GM18867 (cell line): Measurements from ENCODE around the gene UBXN4.
"Not testable (repeated sequence)": the region's sequence is repeated elsewhere in the genome, so short reads cannot be mapped to it uniquely, and the experiment has no call there.

ENCODE experiments used
- ATAC-seq: cut with Tn5 transposase; IDR thresholded peaks from one replicate; pipeline ENCODE4 v1.9.1; 2021; ENCODE audit warnings: mild to moderate bottlenecking, moderate library complexity; ENCODE audit not compliant: unreplicated experiment

The UBXN4 gene, protein sequence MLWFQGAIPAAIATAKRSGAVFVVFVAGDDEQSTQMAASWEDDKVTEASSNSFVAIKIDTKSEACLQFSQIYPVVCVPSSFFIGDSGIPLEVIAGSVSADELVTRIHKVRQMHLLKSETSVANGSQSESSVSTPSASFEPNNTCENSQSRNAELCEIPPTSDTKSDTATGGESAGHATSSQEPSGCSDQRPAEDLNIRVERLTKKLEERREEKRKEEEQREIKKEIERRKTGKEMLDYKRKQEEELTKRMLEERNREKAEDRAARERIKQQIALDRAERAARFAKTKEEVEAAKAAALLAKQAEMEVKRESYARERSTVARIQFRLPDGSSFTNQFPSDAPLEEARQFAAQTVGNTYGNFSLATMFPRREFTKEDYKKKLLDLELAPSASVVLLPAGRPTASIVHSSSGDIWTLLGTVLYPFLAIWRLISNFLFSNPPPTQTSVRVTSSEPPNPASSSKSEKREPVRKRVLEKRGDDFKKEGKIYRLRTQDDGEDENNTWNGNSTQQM

DNA sequence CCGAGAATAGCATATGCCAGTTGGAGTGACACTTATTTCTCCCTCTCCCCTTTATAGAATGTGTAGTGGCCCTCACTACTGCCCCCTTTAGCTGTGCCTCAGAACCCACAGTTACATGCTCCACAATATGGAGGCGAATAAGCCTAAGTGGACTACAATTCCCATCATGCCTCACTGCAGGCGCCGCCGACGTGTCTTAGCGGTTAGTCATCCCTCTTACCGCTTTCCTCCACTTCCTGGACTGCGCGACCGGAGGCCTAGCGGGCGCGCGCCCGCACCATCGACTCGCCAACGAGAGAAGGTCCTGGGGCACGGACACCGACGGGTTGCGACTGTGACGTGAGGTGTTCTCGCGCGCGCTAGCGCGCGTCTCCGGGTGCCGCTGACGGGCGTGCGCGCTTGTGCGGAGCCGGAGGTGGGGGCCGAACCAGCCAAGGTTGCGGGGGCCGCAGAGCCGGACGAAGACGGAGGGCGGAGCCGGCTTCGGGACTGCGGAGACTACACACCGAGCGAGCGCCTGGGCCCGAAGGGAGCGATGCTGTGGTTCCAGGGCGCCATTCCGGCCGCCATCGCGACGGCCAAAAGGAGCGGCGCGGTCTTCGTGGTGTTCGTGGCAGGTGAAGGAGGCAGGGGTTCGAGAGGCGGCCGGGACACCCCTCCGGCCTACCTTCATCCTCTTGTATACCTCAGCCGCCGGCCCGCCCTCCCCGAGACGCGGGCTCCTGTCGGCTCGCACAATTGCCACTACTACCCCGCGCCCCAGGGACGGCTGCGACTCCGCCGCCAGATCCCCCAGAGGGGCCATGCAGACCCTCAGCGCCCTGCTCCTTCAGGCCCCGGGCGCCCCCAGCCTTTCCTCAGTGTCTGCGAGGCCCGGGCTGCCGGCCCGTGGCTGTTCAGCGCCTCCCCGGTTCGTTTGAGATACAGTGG is at the start of gene UBXN4:
TSS of gene UBXN4 (plus strand) at position 461 of the 930 bp plus-strand sequence. CDS start at position 536, 75 bp downstream.
- peak; percentile 92 for ATAC-seq

DNA sequence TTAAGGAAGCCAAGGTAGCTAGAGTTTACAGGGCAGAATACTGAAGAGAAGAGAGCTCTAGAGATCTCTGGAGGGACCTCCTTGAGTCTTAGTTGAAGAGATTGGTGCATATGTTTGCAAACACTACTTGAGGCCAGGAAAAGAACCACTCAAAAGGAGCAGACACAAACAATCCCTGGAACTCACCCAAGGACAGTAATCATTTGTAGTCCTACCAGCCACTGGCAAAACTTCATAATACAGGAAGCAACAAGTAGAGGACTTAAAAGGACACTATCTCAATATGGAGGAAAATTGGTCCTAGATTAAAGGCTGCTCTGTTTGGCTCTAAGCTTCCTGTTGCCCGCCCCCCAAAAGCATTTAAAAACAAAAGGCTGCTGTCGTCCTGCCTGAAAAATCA is 46.9 kb upstream of the UBXN4 start:
- ATAC-seq = no peak

GRCh38 chr2:135698838-135699237 is 42.8 kb upstream of the UBXN4 start:
- no peak for ATAC-seq

GRCh38 chr2:135701442-135701841 is 40.2 kb upstream of the UBXN4 start:
- ATAC-seq = no peak

DNA sequence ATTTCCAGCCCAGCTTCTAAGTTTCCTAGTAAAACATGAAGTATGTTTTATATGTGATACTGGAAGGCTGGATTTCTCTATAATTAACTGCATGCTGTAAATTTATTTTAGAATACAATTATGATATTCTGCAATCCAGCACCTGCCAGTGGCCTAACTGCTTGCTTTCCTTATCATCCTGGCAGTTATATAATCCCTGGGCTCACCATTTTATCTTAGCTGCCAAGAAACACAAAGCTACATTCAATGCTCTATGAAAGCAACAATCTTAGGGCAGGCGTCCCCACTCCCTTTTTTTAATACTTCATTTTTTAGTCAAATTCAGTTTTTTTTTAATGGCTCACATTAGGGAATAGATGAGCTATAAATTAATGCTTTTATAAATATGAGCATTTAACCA is 38.4 kb upstream of the UBXN4 start:
- ATAC-seq = no peak

GRCh38 chr2:135704075-135704474 is 37.6 kb upstream of the UBXN4 start:
- not testable (repeated sequence) for ATAC-seq

- no peak for ATAC-seq
These were observed 33.5 kb upstream of the UBXN4 start for GRCh38 chr2:135708159-135708558.

DNA sequence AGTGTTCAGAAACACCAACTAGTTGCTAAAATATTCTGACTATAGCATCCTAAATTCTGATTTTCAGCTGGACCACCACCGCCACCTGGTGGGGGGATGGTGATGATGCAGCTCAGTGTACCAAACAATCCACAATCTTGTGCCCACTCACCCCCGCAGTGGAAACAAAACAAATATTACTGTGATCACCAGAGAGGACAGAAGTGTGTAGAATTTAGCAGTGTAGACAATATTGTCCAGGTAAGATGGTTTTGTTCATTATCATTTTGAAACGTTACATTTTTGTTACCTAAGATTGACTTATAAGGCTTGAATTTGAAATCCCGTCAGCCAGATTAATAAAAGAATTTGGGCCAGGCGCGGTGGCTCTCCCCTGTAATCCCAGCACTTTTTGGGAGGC is 31.7 kb upstream of the UBXN4 start:
- peak; percentile 73 for ATAC-seq

DNA sequence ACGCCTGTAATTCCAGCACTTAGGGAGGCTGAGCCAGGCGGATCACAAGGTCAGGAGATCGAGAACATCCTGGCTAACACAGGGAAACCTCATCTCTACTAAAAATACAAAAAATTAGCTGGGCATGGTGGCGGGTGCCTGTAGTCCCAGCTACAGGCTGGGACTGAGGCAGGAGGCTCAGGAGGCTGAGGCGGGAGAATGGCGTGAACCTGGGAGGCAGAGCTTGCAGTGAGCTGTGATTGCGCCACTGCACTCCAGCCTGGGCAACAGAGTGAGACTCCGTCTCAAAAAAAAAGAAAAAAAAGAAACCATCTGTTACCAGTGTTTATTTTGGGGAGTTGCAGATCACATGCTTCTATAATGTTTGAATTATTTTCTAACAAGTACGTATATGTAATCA is 26.6 kb upstream of the UBXN4 start:
- not testable (repeated sequence) for ATAC-seq

GRCh38 chr2:135728064-135728743 is 13.5 kb upstream of the UBXN4 start:
- ATAC-seq = no peak

DNA sequence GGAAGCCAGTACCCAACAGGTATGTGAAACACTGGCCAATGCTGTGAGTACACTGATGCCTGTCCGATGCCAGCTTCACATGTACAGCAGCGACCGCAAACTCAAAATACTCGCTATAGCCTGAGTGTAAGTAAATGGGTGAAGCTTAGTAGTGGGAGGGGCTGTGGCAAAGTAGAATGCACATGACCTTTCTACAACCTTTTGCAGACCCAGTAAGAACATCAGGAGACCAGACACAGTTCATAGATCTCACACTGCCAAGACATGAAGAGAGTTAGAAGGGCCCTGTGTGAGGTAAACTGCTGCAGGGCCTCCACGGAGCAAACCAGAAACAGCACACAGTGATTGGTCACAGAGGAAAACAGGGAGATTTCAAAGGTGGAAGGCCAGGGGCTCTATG is 9.1 kb upstream of the UBXN4 start:
- no peak for ATAC-seq

- ATAC-seq = no peak
These were observed 8.6 kb upstream of the UBXN4 start for GRCh38 chr2:135733045-135733444.

- no peak for ATAC-seq
These were observed 5.1 kb upstream of the UBXN4 start for GRCh38 chr2:135736546-135736945.

DNA sequence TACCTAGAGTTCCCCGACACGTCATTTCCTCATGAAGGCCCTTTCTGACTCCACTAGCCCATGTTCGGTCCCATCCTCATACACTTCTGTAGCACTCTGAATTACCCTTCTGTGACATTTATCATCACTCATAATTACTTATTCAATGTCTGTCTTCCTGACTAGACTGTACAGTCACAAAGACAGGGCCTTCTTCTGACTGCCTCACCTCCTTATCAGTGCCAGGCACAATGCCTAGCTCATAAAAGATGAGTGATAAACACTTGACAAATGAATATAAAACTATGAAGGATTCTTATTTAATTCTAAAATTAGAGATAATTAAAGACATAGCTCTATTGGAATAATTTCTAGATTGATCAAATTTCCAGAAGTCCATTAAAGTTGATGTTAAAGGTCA is 1.4 kb upstream of the UBXN4 start:
- ATAC-seq = no peak

DNA sequence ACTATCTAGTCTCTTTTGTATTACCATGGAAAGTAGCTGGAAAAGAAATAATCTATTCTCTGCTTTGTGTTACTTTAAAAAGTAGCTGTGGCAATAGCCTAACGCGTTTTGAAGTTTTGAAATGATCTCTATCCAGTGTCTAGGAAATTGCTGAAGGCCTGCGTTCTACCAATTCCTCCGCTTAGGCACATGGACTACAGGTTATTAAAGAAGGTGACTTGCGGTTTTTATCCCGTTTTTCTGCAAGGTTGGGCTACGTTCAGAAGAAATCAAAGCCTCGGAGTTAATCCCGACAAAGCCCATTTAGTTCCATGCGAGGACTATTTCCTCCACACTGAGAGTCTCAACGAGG is 636 bp upstream of the UBXN4 start:
- no peak for ATAC-seq

- ATAC-seq = peak; percentile 23
These were observed 686 bp downstream of the UBXN4 start for GRCh38 chr2:135742325-135742757.

DNA sequence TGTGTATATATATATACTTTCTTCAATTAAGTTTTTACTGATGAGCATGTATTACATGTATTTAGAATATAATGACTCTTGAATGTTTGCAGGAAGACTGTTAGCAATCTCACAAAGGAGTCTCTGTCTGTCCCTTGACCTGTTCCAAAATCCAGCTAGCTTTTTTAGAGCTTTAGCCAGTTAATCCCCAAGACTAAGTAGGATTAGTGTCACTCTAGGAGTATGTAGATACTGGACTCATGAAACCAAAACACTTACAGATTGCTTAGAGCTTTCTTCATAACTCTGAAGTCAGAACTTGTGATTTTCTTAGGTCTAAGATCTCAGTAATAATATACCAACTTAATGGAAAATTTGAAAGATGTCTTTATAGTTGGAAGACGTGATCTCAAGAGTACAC is 2.2 kb downstream of the UBXN4 start:
- ATAC-seq = no peak

- ATAC-seq = no peak
These were observed 3.2 kb downstream of the UBXN4 start for GRCh38 chr2:135744760-135745314.

DNA sequence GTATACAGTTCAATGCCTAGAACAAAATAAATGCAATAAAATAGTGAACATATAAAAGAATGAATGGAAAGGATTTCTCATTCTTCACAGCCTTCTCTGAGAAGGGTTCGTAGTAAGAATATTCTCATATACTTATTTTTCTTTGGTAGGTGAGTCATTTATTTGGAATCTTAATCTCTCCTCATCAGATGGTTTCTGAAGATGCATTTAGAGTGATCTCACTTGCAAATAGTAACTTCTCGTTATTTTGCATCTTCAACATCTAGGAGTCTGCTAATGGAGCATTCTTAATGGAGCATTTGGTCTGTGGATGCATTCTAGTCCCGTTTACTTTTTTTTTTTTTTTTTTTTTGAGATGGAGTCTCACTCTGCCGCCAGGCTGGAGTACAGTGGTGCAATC is 3.9 kb downstream of the UBXN4 start:
- no peak for ATAC-seq

DNA sequence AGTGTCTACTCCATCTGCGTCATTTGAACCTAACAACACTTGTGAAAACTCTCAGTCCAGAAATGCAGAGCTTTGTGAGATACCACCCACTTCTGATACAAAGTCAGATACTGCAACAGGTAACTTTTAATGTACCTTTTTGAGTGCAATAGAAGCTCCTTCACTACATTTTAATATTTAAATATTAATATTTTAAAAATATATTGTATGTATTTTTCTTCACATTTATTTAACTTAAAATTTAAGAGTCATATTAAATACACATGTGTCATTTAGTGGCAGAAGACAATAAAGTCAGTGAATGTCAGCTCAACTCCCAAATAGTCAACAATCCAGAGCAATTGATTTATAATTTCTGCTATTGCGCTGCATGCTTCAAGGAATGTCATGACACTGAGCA is 13.9 kb downstream of the UBXN4 start:
- no peak for ATAC-seq

- no peak for ATAC-seq
These were observed 15.0 kb downstream of the UBXN4 start for GRCh38 chr2:135756692-135757091.
